ENCODE measurements around the gene PSME4. TPM values are rescaled to one million over a fixed set of nuclear protein-coding genes. Genes with fewer than 3 reads are reported as not detected.

The PSME4 gene
- total RNA-seq, 1 donor from 2014 or later: 63.6 TPM

- H3K9me3 ChIP-seq (replicated peaks): no peaks in the 10 kb centered on the region
- DNase-seq: no peak
- H3K4me1 ChIP-seq: peaks cover 29% of the 10 kb centered on the region
- H3K4me3 ChIP-seq: no peak overlapping the region
- TF ChIP-seq, protein P1, sequence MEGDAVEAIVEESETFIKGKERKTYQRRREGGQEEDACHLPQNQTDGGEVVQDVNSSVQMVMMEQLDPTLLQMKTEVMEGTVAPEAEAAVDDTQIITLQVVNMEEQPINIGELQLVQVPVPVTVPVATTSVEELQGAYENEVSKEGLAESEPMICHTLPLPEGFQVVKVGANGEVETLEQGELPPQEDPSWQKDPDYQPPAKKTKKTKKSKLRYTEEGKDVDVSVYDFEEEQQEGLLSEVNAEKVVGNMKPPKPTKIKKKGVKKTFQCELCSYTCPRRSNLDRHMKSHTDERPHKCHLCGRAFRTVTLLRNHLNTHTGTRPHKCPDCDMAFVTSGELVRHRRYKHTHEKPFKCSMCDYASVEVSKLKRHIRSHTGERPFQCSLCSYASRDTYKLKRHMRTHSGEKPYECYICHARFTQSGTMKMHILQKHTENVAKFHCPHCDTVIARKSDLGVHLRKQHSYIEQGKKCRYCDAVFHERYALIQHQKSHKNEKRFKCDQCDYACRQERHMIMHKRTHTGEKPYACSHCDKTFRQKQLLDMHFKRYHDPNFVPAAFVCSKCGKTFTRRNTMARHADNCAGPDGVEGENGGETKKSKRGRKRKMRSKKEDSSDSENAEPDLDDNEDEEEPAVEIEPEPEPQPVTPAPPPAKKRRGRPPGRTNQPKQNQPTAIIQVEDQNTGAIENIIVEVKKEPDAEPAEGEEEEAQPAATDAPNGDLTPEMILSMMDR (IDR thresholded peaks at IDR 0.05; ENCODE audit: borderline replicate concordance): no peak
- no peaks in the 10 kb centered on the region for H3K27me3 ChIP-seq (ENCODE audit: low read depth)
- intact Hi-C loops (cut with micrococcal nuclease): no loop called here
- H3K36me3 ChIP-seq: no peaks in the 10 kb centered on the region
- no peak overlapping the region for H3K27ac ChIP-seq (replicated peaks)
Measured at GRCh38 chr2:53991948-53992347, 21.2 kb upstream of the PSME4 start.

GRCh38 chr2:53989210-53989862 lies 18.5 kb upstream of the PSME4 start:
- Histone ChIP-seq H3K27me3 (ENCODE audit: low read depth) (no peaks in the 10 kb centered on the region), H3K9me3 (replicated peaks) (no peaks in the 10 kb centered on the region), H3K27ac (replicated peaks) (no peak overlapping the region), H3K36me3 (no peaks in the 10 kb centered on the region), H3K4me3 (no peak overlapping the region), H3K4me1 (peaks cover 43% of the 10 kb centered on the region)
- intact Hi-C loops (cut with micrococcal nuclease): no loop called here
- DNase-seq: no peak
- TF ChIP-seq, protein P1 (IDR thresholded peaks at IDR 0.05; ENCODE audit: borderline replicate concordance): no peak

DNA sequence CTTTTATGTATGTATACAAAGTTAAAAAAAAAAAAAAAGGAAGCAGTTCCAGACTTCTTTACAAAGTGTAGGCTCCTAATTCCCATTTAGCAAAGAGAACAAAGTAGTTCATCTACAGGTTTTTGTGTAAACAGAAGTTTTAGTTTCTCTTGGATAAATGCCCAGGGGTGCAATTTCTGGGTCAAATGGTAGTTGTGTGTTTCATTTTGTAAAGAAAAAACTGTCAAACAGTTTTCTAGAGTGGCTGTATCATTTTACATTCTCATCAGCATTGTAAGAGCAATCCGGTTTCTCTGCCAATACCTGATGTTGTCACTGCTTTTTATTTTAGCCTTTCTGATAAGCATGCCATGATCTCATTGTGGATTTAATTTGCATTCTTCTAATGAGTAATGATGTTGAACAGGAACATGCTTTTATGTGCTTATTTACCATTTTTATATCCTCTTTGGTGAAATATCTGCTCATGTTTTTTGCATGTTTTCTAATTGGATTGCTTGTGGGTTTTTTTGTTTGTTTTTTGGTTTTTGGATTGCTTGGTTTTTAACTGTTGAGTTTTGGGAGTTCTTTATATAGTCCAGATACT lies 16.6 kb upstream of the PSME4 start:
- DNase-seq: no peak

GRCh38 chr2:53985646-53986045 lies 14.9 kb upstream of the PSME4 start:
- TF ChIP-seq, protein P1 (IDR thresholded peaks at IDR 0.05; ENCODE audit: borderline replicate concordance): no peak
- Histone ChIP-seq H3K27me3 (ENCODE audit: low read depth) (no peaks in the 10 kb centered on the region), H3K4me1 (peaks cover 54% of the 10 kb centered on the region), H3K4me3 (no peak overlapping the region), H3K36me3 (peaks cover 13% of the 10 kb centered on the region), H3K9me3 (replicated peaks) (no peaks in the 10 kb centered on the region), H3K27ac (replicated peaks) (no peak overlapping the region)
- DNase-seq: no peak
- intact Hi-C loops (cut with micrococcal nuclease): no loop called here

More for the DNA sequence above, 16.6 kb upstream of the PSME4 start:
- peaks cover 43% of the 10 kb centered on the region for H3K4me1 ChIP-seq
- peaks cover 9% of the 10 kb centered on the region for H3K36me3 ChIP-seq
- no peaks in the 10 kb centered on the region for H3K9me3 ChIP-seq (replicated peaks)
- H3K27ac ChIP-seq (replicated peaks): peak overlapping the region; percentile 44
- TF ChIP-seq, protein P1 (IDR thresholded peaks at IDR 0.05; ENCODE audit: borderline replicate concordance): no peak
- H3K4me3 ChIP-seq: no peak overlapping the region
- intact Hi-C loops (cut with micrococcal nuclease): no loop called here
- no peaks in the 10 kb centered on the region for H3K27me3 ChIP-seq (ENCODE audit: low read depth)

DNA sequence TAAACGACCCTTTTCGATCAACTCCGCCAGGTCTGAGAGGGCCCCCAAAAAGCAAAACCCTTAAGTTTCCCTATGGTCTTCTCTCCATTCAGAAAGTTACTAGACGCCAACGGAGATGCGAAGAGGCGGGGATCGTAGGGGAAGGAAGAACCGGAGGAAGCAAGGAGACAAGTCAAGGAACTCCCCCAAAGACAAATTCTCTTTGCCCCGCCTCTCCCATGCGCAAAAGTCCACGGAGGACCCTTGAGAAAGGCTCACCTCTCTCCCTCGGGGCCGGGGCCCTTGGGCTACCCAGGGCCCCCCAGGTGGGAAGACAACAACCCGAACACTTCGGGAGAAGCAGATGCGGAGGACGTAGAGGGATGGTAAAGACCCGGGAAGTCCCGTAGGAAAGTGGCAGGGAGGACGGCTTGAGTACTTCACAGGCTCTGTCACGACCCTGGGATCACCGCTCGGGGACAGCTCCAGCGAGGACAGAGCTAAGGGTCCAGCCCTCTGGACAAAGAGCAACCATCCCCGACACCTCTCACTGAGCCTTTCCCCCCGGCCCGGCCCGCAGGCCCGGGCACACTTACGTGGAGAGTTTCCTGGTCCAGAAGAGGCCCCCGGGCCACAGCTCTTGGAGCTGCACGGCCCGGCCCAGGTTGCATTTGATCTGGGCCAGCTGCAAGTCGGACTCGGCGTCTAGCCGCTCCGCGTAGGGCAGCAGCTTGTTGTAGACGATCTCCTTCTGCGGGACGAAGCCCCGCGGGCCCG lies 647 bp downstream of the PSME4 start:
- H3K4me3 ChIP-seq: peak overlapping the region; percentile 98
- peak; percentile 22 for DNase-seq
- peaks cover 13% of the 10 kb centered on the region for H3K36me3 ChIP-seq
- no peaks in the 10 kb centered on the region for H3K9me3 ChIP-seq (replicated peaks)
- H3K27me3 ChIP-seq (ENCODE audit: low read depth): no peaks in the 10 kb centered on the region
- peaks cover 59% of the 10 kb centered on the region for H3K4me1 ChIP-seq
- intact Hi-C loops (cut with micrococcal nuclease): no loop called here
- TF ChIP-seq, protein P1 (IDR thresholded peaks at IDR 0.05; ENCODE audit: borderline replicate concordance): no peak
- peak overlapping the region; percentile 97 for H3K27ac ChIP-seq (replicated peaks)

Data from left ventricle myocardium inferior (tissue), 1 donor.